Kidney (tissue), 14 donors: ENCODE results near the gene PAEP. TPM values are rescaled to one million over a fixed set of nuclear protein-coding genes. Genes with fewer than 3 reads are reported as not detected.

Experiments used
- DNase-seq, 5 donors: peaks; one replicate each; pipeline ENCODE4 v3.0.0-alpha.2; 2013 to 2020
- FAIRE-seq: peaks from 2 replicates; lab custom pipeline; 2012; peaks lifted over from hg19 to GRCh38; lab: Jason Lieb, UNC
- H3K27ac ChIP-seq, 2 donors: one replicate each; pipeline ENCODE4 v1.7.0; 2013; ENCODE audit warnings: low read depth in 2 of 2, low read length in 2 of 2, inconsistent platforms in 1 of 2
- H3K27me3 ChIP-seq: one replicate; pipeline ENCODE4 v1.7.1; 2013; ENCODE audit warnings: low read length, inconsistent platforms; ENCODE audit not compliant: control insufficient read depth, insufficient read depth
- H3K36me3 ChIP-seq, 3 donors: one replicate each; pipeline versions ENCODE4 v1.7.0 to v1.7.1; 2013; ENCODE audit warnings: low read length in 3 of 3, control low read depth in 1 of 3, inconsistent platforms in 1 of 3; ENCODE audit not compliant: insufficient read depth in 3 of 3, control insufficient read depth in 2 of 3
- H3K4me1 ChIP-seq, 3 donors: one replicate each; pipeline versions ENCODE4 v1.7.0 to v1.7.1; 2013; ENCODE audit warnings: low read length in 3 of 3, inconsistent platforms in 1 of 3, low read depth in 1 of 3; ENCODE audit not compliant: control insufficient read depth in 2 of 3, insufficient read depth in 2 of 3
- H3K4me3 ChIP-seq, 3 donors: one replicate each; pipeline versions ENCODE4 v1.7.0 to v1.8.1; 2013; ENCODE audit warnings: low read length in 3 of 3, control low read depth in 1 of 3, inconsistent platforms in 1 of 3
- H3K9ac ChIP-seq, 3 donors: one replicate each; pipeline versions ENCODE4 v1.7.0 to v1.7.1; 2013; ENCODE audit warnings: low read length in 3 of 3, control low read depth in 1 of 3, inconsistent platforms in 1 of 3
- H3K9me3 ChIP-seq, 3 donors: one replicate each; pipeline versions ENCODE4 v1.7.0 to v1.7.1; 2013; ENCODE audit warnings: low read length in 3 of 3, control low read depth in 1 of 3, inconsistent platforms in 1 of 3; ENCODE audit not compliant: control insufficient read depth in 2 of 3, insufficient read depth in 1 of 3
- CTCF ChIP-seq: IDR thresholded peaks from 3 replicates; pipeline ENCODE4 v1.5.1; 2012; ENCODE audit warnings: mild to moderate bottlenecking, moderate library complexity, borderline replicate concordance; ENCODE audit not compliant: insufficient read depth; ENCODE audit errors: extremely low read depth
- intact Hi-C: fragments of 100-400 bp; cut with DNase I; formaldehyde crosslinking; loops from one replicate; pipeline ENCODE4 v1.11.1; 2022
- polyA plus RNA-seq: library from polyadenylated mRNA; stranded (reverse); fragments of 350-450 nt; fragmentation: Illumina TruSeq; extraction: RNeasy Lipid Tissue Mini Kit (QIAGEN cat#74804); gene quantifications from one replicate; pipeline ENCODE4 v1.2.3, GENCODE V29; 2014; ENCODE audit warnings: low read depth, low replicate concordance; ENCODE audit not compliant: insufficient read depth
- total RNA-seq: library from RNA; stranded (reverse); fragmentation: NEBNext Ultra II Directional; extraction: Animal tissue kit (Norgen Biotek cat#: 25700); gene quantifications from one replicate; pipeline ENCODE4 v1.2.1, GENCODE V29; 2021
- donor health status: control.
- donor health status: control.
- donor health status: control.
- donor health status: control.
- donor health status: control.
- donor health status: DM: yes; HTN: yes; CAD: no.
- donor health status: Normal renal cell carcinoma (clear cell type).

PAEP gene
- total and polyA plus RNA-seq, 2 donors from 2014 or later: not detected

GRCh38 chr9:135584934-135585333 lies 23.4 kb downstream of the PAEP start:
- Histone ChIP-seq H3K4me1 (no peaks in the 10 kb centered on the region), H3K27ac (no peak overlapping the region), H3K27me3 (no peaks in the 10 kb centered on the region), H3K9ac (no peak overlapping the region), H3K9me3 (no peaks in the 10 kb centered on the region), H3K36me3 (no peaks in the 10 kb centered on the region), H3K4me3 (no peak overlapping the region)
- intact Hi-C loops: no loop called here
- no peak for TF ChIP-seq CTCF
- DNase-seq: no peak
- no peak for FAIRE-seq

- Histone ChIP-seq H3K9me3 (no peaks in the 10 kb centered on the region), H3K27ac (no peak overlapping the region), H3K4me1 (no peaks in the 10 kb centered on the region), H3K27me3 (no peaks in the 10 kb centered on the region), H3K9ac (no peak overlapping the region), H3K4me3 (no peak overlapping the region), H3K36me3 (no peaks in the 10 kb centered on the region)
- DNase-seq (no peak), FAIRE-seq (no peak)
- TF ChIP-seq CTCF: no peak
- intact Hi-C loops: no loop called here
Observed at GRCh38 chr9:135586601-135587109, 25.1 kb downstream of the PAEP start.

- Histone ChIP-seq H3K9ac (no peak overlapping the region), H3K27me3 (no peaks in the 10 kb centered on the region), H3K9me3 (no peaks in the 10 kb centered on the region), H3K36me3 (no peaks in the 10 kb centered on the region), H3K4me3 (no peak overlapping the region), H3K4me1 (no peaks in the 10 kb centered on the region), H3K27ac (no peak overlapping the region)
- intact Hi-C loops: no loop called here
- FAIRE-seq (no peak), DNase-seq (no peak)
- TF ChIP-seq CTCF: no peak
Observed at GRCh38 chr9:135587658-135588057, 26.1 kb downstream of the PAEP start.

- H3K9ac ChIP-seq: no peak overlapping the region
- no peaks in the 10 kb centered on the region for H3K4me1 ChIP-seq
- FAIRE-seq (no peak), DNase-seq (peak in 1 of 5 donors; percentile 69)
- no peaks in the 10 kb centered on the region for H3K9me3 ChIP-seq
- H3K27me3 ChIP-seq: no peaks in the 10 kb centered on the region
- no peaks in the 10 kb centered on the region for H3K36me3 ChIP-seq
- no peak for TF ChIP-seq CTCF
- intact Hi-C loops: no loop called here
- H3K27ac ChIP-seq: no peak overlapping the region
- no peak overlapping the region for H3K4me3 ChIP-seq
Observed at GRCh38 chr9:135588371-135588770, 26.8 kb downstream of the PAEP start.
